Epithelial cell of esophagus (primary cell): ENCODE measurements around the gene CNRIP1.

Experiments used
- DNase-seq: peaks from one replicate; pipeline ENCODE4 v3.0.0; 2010; ENCODE audit warnings: low read depth
- H3K4me3 ChIP-seq: 2 replicates; pipeline ENCODE4 v1.5.1; 2011; ENCODE audit warnings: mild to moderate bottlenecking, low read length, control low read depth
- TF ChIP-seq, protein P1 (sequence below): IDR thresholded peaks from 2 replicates; pipeline ENCODE4 v1.5.1; 2011; ENCODE audit warnings: low read depth, mild to moderate bottlenecking, low read length, control low read depth, inconsistent platforms; ENCODE audit not compliant: insufficient read depth; ENCODE audit errors: missing control alignments

CNRIP1 gene

DNA sequence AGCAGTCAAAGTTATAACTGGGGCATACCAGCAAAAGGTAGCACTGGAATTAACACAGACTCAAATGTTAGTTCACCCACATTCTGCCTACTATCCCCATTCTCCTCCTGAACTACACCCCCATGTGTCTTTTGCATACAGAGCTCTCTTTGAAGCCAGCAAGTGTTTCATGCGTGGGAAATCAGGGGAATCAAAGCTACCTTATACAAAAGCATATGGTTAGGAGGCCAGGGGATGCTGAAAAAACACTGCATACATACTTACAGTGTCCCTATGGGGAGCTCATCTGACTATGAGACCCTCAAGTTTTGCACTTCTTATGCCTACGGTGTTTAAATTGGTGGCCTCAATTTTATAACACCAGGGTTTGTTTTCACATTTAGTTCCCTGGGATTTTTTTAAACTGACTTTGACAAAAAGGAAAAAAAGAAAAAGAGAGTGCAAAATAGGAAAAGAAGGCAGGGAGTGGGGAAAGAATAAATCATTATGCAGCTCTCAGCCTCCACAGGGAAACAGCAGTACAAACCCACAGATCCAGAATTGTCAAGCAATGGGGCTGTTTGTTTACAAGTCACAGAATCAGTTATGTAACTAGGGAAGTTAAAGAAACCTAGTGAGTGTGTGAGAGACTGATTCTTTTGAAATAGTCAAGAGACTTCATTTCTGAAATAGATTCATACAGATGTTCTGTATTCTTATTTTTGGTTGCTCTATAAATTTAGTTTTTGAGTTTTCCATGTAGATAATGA is 47.3 kb downstream of the CNRIP1 start:
- TF ChIP-seq, protein P1, sequence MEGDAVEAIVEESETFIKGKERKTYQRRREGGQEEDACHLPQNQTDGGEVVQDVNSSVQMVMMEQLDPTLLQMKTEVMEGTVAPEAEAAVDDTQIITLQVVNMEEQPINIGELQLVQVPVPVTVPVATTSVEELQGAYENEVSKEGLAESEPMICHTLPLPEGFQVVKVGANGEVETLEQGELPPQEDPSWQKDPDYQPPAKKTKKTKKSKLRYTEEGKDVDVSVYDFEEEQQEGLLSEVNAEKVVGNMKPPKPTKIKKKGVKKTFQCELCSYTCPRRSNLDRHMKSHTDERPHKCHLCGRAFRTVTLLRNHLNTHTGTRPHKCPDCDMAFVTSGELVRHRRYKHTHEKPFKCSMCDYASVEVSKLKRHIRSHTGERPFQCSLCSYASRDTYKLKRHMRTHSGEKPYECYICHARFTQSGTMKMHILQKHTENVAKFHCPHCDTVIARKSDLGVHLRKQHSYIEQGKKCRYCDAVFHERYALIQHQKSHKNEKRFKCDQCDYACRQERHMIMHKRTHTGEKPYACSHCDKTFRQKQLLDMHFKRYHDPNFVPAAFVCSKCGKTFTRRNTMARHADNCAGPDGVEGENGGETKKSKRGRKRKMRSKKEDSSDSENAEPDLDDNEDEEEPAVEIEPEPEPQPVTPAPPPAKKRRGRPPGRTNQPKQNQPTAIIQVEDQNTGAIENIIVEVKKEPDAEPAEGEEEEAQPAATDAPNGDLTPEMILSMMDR: no peak
- H3K4me3 ChIP-seq: no peak overlapping the region
- no peak for DNase-seq

DNA sequence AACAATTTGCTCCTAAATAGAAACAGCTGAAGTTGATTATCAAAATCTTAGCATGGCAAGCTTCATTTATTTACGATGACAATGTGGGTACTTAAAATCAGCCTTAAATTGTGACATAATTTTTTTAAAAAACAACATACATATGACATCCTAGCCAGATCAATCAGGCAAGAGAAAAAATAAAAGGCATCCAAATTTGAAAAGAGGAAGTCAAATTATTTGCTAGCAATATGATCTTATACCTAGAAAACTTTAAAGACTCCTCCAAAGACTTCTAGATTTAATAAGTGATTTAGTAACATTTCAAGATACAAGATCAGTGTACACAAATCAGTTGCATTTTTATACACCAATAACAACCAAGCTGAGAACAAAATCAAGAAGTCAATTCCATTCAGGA is 53.1 kb downstream of the CNRIP1 start:
- TF ChIP-seq, protein P1: no peak
- DNase-seq: no peak
- H3K4me3 ChIP-seq: no peak overlapping the region

DNA sequence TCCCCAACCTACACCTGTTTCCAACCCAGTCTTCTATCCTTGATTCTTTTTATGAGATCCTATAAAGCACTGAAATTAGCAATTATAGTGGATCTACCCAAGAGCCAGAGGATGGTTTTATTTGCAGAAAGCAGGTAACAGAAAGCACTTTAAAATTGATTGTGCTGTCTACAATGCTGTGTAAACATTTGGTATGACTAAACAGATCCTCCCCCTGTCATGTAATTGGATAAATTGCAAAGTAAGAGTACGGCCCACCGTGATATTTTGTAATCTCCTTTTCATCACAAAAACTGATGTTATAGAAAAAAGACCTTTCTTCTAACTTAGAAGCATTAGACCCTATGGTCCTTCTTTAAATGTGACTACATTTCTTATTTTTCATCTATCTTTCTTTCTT is 56.1 kb downstream of the CNRIP1 start:
- TF ChIP-seq, protein P1: no peak
- no peak for DNase-seq
- H3K4me3 ChIP-seq: no peak overlapping the region

DNA sequence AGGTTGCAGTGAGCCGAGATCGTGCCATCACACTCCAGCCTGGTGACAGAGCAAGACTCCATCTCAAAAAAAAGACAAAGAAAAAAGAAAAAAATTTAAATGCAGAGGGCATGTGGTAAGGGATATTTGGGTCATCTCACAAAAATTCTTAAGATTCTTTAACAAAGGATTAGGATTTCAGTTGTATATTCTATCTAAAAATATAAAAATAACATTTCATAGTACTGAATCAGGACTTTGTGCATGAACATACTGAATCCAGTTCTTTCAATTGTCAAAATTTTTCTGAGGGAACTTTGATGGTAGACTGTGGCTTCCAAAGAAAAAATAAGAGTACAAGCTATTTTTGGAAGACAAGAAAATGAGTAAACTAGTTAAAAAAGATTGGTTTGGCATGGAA is 60.9 kb downstream of the CNRIP1 start:
- TF ChIP-seq, protein P1: no peak
- DNase-seq: no peak
- no peak overlapping the region for H3K4me3 ChIP-seq

DNA sequence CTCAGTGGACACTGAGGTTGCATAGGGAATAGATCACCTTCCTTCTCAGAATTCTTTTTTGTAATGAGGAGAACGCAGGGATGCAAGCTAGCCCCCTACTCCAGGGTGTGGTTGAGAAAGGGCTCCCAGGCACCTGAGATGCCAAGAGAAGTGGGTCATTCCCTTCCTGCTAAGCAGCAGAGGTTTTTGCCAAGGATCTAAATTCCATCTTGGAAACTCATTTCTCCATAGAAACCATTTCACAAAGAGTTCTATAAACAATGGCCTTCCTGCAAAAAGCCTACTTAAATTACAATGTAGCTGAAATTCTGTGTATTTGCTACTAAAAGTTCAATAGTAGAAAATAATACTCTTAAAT is 63.7 kb downstream of the CNRIP1 start:
- no peak overlapping the region for H3K4me3 ChIP-seq
- TF ChIP-seq, protein P1: no peak
- DNase-seq: peak; percentile 49

DNA sequence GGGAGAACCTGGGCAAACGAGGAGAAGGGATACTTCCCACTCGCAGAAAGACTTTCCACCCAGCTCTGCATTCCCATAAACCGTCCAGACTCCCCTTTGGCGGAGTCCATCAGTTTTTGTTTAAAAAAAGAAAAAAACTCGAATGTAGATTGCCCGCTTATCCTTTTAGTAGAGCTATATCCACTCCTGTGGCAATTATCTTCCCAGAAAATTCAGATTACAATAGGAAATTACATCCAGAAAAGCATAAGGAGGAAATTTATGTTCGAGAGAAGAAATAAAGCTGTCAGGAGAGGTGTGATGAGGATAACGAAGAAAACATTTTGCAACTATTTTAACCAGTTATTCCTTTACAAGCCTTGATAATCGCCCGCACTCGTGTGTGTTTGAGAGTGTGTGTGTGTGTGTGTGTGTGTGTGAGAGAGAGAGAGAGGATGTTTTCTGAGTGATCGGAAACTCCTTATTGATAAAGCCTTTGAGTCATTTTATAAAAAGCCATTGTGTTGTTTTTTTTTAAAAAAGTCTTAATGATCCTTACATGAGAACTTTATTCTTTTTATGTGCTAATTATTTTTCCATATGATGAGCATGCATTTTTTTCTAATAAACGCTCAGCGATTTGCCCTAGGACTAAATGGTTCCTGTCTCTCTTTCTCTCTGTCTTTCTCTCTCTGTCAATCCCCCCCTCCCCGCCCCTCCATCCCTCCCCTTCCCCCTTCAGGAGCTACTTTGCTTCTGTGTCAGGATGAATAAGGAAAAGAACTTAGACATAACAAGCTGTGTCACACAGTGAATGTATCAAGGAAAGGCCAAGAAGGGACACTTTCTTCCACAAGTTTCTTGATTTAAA is 66.3 kb downstream of the CNRIP1 start:
- H3K4me3 ChIP-seq: peak overlapping the region; percentile 97
- peak; percentile 30 for DNase-seq
- TF ChIP-seq, protein P1: no peak
